ENCODE measurements around the gene PSMD8. TPM values are rescaled to one million over a fixed set of nuclear protein-coding genes. Genes with fewer than 3 reads are reported as not detected.
A peak's percentile ranks its signal among the peaks of the same experiment; 100 is the strongest.
"Not testable (repeated sequence)": the region's sequence is repeated elsewhere in the genome, so short reads cannot be mapped to it uniquely, and the experiment has no call there.

Gene PSMD8
- 100 to 1,000 TPM; 165 to 302 (median 214) TPM for total RNA-seq

DNA sequence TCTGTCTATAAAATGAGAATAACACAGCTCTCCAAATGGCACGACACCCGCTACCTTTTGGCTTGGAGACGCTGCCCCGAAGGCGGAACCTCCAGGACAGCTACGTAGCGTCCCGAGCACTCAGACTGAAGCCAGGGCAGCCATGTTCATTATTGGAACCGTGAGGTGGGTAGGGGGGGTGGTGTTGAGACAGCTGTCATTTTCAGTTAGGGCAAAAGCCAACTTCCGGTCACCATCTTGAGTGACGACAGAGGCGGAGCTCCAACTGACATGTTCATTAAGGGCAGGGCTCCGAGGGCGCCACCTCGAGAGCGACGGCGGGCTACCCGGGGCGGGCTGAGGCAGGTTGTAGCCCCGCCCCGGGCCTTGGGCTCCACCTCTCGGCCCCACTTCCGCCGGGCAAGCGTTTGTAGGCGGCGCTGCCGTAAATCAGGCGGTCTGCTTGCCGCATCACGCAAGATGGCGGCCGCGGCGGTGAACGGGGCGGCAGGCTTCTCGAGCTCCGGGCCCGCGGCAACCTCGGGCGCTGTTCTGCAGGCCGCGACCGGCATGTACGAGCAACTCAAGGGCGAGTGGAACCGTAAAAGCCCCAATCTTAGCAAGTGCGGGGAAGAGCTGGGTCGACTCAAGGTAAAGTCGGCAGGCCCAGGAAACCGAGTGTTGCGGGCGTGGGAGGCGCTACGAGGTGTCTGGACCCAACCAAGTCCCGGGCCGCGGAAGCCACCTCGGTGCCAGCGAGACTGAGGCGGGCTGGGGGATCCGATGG, at the start of gene PSMD8:
Gene PSMD8 (plus strand): TSS at position 240 of the 766 bp plus-strand sequence. CDS start 31 bp downstream, at position 271.
- Histone ChIP-seq H3K4me1 (replicated peaks in 1 of 2) (peaks cover 10 to 11% of the 10 kb centered on the region in 2 donors), H3K4me3 (peak within 1 kb of the TSS; percentile 60 to 89 (median 80)), H3K27ac (peak within 1 kb of the TSS; percentile 94 to 97)
- in situ Hi-C loops (cut with MboI; ENCODE audit: low pct_unique_long_range_greater_than_20kb in 2 of 9, low sequenced_read_pairs in 9 of 9, unreplicated experiment in 9 of 9): loop anchor here in 1 of 9 experiments (25.0 kb wide), 1 partner anchor 462 kb away; the partner anchor contains the start of genes SIPA1L3 and WDR87
- 0 to 15% (median 0%) methylated on average over 1 to 42 of the region's 65 CpGs; no CpG with 5 or more reads in 3 of the 10 experiments for WGBS, 10 experiments
- peak; percentile 90 to 97 (median 95) for ATAC-seq (replicated peaks in 6 of 8)

DNA sequence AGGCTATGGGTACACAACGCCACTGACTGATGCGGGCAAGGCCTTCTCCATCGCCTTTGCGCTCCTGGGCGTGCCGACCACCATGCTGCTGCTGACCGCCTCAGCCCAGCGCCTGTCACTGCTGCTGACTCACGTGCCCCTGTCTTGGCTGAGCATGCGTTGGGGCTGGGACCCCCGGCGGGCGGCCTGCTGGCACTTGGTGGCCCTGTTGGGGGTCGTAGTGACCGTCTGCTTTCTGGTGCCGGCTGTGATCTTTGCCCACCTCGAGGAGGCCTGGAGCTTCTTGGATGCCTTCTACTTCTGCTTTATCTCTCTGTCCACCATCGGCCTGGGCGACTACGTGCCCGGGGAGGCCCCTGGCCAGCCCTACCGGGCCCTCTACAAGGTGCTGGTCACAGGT, 47.8 kb upstream of the PSMD8 start:
- ATAC-seq (replicated peaks in 6 of 8): no peak

DNA sequence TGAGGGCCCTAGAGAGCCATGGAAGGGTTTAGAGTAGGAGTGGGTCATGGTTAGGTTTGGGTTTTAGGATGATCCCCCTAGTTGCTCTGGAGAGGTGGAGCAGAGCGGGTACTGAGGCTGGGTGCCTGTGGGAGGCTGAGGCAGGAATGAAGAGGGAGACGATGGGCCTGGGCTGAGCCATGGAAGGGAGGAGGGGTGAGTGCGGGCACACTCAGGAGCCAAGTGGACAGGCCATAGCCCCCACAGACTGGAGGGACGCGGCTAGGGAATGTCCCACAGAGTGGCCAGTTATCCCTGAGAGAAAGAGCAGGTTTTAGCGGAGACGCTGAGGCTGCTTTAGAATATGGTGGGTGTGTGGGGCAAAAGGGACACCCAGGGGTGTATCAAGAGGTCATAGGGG, 44.7 kb upstream of the PSMD8 start:
- Histone ChIP-seq H3K4me3 (no peak overlapping the region), H3K4me1 (replicated peaks in 1 of 2) (no peaks in the 10 kb centered on the region), H3K27ac (no peak overlapping the region)
- ATAC-seq (replicated peaks in 6 of 8): no peak
- WGBS, 10 experiments: 100% methylated on average over 1 to 3 of the region's 7 CpGs; no CpG with 5 or more reads in 7 of the 10 experiments
- in situ Hi-C loops (cut with MboI; ENCODE audit: low pct_unique_long_range_greater_than_20kb in 2 of 9, low sequenced_read_pairs in 9 of 9, unreplicated experiment in 9 of 9): loop anchor here (10.0 to 25.0 kb wide), 5 partner anchors 92 to 425 kb away; partner anchors contain the start of genes SIPA1L3 (in 3 of the 9) and WDR87 (in 3 of the 9)

More for the DNA sequence above, 47.8 kb upstream of the PSMD8 start:
- Histone ChIP-seq H3K4me1 (replicated peaks in 1 of 2) (no peaks in the 10 kb centered on the region), H3K27ac (no peak overlapping the region), H3K4me3 (no peak overlapping the region)
- in situ Hi-C loops (cut with MboI; ENCODE audit: low pct_unique_long_range_greater_than_20kb in 2 of 9, low sequenced_read_pairs in 9 of 9, unreplicated experiment in 9 of 9): loop anchor here in 8 of 9 experiments (10.0 to 25.0 kb wide), 4 partner anchors 89 to 422 kb away; partner anchors contain the start of genes SIPA1L3 (in 3 of the 8) and WDR87 (in 3 of the 8)
- 81 to 100% (median 93%) methylated on average over 1 to 11 of the region's 22 CpGs; no CpG with 5 or more reads in 6 of the 10 experiments for WGBS, 10 experiments

DNA sequence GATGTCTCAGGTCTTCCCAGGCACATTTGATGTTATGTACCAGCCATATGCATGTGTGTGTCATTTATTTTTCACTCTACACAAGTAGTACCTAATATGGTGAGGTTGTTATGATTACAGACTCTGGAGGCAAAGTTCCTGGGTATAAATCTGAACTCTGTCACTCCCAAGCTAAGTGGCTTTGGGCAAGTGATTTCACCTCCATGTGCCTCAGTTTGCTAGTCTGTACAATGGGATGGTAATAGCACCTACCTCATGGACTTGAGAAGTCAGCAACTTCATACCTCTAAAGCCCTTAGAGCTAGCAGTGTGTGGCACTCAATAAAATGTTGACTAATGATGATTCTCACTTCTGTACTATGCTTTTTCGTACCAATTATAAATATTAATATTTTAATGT, 42.6 kb upstream of the PSMD8 start:
- Histone ChIP-seq H3K4me1 (replicated peaks in 1 of 2) (no peaks in the 10 kb centered on the region), H3K27ac (no peak overlapping the region), H3K4me3 (no peak overlapping the region)
- no peak for ATAC-seq (replicated peaks in 6 of 8)
- 22 to 100% (median 81%) methylated on average over 1 of the region's 1 CpG; no CpG with 5 or more reads in 2 of the 10 experiments for WGBS, 10 experiments
- in situ Hi-C loops (cut with MboI; ENCODE audit: low pct_unique_long_range_greater_than_20kb in 2 of 9, low sequenced_read_pairs in 9 of 9, unreplicated experiment in 9 of 9): loop anchor here (10.0 to 25.0 kb wide), 4 partner anchors 94 to 419 kb away; partner anchors contain the start of genes SIPA1L3 (in 2 of the 9) and WDR87 (in 2 of the 9)

DNA sequence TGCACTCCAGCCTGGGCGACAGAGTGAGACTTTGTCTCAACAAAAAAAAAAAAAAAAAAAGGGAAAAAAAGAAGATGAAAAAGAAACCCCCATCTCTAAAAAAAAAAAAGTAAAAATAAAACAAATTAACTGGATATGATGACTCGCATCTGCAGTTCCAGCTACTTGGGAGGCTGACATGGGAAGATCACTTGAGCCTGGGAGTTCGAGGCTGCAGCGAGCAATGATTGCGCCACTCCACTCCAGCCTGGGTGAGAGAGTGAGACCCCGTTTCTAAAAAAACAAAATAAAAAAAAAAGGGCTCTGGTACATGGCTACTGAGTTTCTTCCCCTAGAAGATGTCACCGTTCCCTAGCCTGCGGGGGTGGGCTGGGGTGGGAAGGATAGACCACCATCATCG, 41.1 kb upstream of the PSMD8 start:
- no peak for ATAC-seq (replicated peaks in 6 of 8)
- in situ Hi-C loops (cut with MboI; ENCODE audit: low pct_unique_long_range_greater_than_20kb in 2 of 9, low sequenced_read_pairs in 9 of 9, unreplicated experiment in 9 of 9): loop anchor here (10.0 to 25.0 kb wide), 4 partner anchors 96 to 421 kb away; partner anchors contain the start of genes SIPA1L3 (in 2 of the 9) and WDR87 (in 2 of the 9)

DNA sequence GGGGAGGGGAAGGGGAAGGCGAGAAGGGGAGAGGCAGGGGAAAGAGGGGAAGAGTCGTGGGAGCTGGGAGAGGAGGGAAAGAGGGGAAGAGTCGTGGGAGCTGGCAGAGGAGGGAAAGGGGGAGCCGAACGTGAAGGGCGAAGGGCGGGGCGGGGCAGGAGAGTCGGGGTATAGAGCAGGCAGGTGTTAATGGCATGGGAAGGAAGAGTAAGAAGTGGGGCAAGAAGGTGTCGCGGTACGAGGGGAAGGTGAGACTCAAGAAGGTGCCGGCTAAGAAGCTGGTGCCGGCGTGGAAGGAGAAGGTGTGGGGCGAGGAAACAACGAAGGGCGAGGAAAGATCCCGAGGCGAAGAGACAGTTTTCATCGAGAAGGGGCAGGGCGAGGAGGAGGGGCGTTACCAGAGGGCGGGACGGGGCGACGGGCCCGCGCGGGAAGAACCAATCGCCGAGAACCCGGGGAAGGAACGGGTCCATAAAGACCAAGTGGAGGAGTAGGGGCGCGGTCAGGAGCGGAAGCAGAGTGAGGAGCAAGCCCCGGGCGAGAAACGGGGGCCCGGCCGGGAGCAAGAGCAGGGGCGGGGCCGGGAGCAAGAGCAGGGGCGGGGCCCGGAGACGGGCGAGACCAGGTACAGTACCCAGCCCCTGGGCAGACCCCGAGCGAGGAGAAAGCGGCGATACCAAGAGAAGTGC, 38.3 kb upstream of the PSMD8 start:
- no CpG with 5 or more reads among the region's 52 CpGs for WGBS, 10 experiments
- H3K4me1 ChIP-seq (replicated peaks in 1 of 2): peaks cover 13 to 14% of the 10 kb centered on the region in 2 donors
- H3K4me3 ChIP-seq: peak overlapping the region; percentile 47 to 71 (median 51)
- peak overlapping the region; percentile 78 to 87 for H3K27ac ChIP-seq
- in situ Hi-C loops (cut with MboI; ENCODE audit: low pct_unique_long_range_greater_than_20kb in 2 of 9, low sequenced_read_pairs in 9 of 9, unreplicated experiment in 9 of 9): loop anchor here (10.0 to 25.0 kb wide), 4 partner anchors 99 to 424 kb away; partner anchors contain the start of genes SIPA1L3 (in 2 of the 9) and WDR87 (in 2 of the 9)
- peak; percentile 74 to 81 (median 76) for ATAC-seq (replicated peaks in 6 of 8)

More for the DNA sequence above, 41.1 kb upstream of the PSMD8 start:
- H3K4me3 ChIP-seq: no peak overlapping the region
- H3K4me1 ChIP-seq (replicated peaks in 1 of 2): no peaks in the 10 kb centered on the region
- WGBS, 10 experiments: 58 to 100% (median 85%) methylated on average over 1 to 9 of the region's 9 CpGs; no CpG with 5 or more reads in 1 of the 10 experiments
- H3K27ac ChIP-seq: no peak overlapping the region

DNA sequence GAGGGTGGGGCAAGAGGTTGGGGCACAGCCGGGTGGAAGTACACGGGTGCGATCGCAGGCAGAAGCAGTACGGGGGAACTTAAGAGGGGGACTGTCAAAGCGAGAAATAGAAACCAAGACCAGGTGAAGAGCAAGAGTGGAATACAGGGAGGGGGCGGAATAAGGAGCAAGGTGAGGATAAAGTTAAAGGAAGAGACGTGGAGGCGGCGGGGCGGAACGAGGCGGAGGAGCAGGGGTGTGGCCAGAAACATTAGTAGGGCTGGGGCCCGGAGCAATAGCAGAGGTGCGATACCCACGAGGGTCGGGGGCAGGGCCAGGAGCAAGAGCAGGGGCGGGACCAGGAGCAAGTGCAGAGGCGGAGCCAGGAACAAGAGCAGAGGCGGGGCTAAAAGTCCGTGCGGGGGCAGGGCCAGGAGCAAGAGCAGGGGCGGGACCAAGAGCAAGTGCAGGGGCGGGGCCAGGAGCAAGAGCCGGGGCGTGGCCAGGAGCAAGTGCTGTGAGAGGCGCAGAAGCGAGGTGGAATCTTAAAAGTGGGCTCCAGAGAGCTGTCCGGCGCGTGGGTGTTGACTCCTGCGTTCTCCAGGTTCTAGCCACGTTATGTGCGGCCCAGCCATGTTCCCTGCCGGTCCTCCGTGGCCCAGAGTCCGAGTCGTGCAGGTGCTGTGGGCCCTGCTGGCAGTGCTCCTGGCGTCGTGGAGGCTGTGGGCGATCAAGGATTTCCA, 37.6 kb upstream of the PSMD8 start:
- in situ Hi-C loops (cut with MboI; ENCODE audit: low pct_unique_long_range_greater_than_20kb in 2 of 9, low sequenced_read_pairs in 9 of 9, unreplicated experiment in 9 of 9): loop anchor here (10.0 to 25.0 kb wide), 4 partner anchors 99 to 424 kb away; partner anchors contain the start of genes SIPA1L3 (in 2 of the 9) and WDR87 (in 2 of the 9)
- peaks cover 13 to 14% of the 10 kb centered on the region in 2 donors for H3K4me1 ChIP-seq (replicated peaks in 1 of 2)
- H3K27ac ChIP-seq: peak overlapping the region; percentile 78 to 87
- H3K4me3 ChIP-seq: peak overlapping the region; percentile 47 to 71 (median 51)
- peak; percentile 58 to 75 (median 66) for ATAC-seq (replicated peaks in 6 of 8)
- WGBS, 10 experiments: 5 to 59% (median 12%) methylated on average over 3 to 14 of the region's 41 CpGs; no CpG with 5 or more reads in 6 of the 10 experiments

DNA sequence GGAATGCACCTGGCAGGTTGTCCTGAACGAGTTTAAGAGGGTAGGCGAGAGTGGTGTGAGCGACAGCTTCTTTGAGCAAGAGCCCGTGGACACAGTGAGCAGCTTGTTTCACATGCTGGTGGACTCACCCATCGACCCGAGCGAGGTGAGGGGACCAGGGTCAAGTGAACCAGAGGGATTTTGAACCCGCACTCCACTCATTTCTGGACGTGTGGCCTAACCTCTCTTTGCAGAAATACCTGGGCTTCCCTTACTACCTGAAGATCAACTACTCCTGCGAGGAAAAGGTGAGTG, 37.1 kb upstream of the PSMD8 start:
- in situ Hi-C loops (cut with MboI; ENCODE audit: low pct_unique_long_range_greater_than_20kb in 2 of 9, low sequenced_read_pairs in 9 of 9, unreplicated experiment in 9 of 9): loop anchor here (10.0 to 25.0 kb wide), 4 partner anchors 100 to 425 kb away; partner anchors contain the start of genes SIPA1L3 (in 2 of the 9) and WDR87 (in 2 of the 9)
- peaks cover 13 to 14% of the 10 kb centered on the region in 2 donors for H3K4me1 ChIP-seq (replicated peaks in 1 of 2)
- no peak overlapping the region for H3K27ac ChIP-seq
- WGBS, 10 experiments: 0 to 77% (median 49%) methylated on average over 1 to 8 of the region's 10 CpGs; no CpG with 5 or more reads in 3 of the 10 experiments
- no peak for ATAC-seq (replicated peaks in 6 of 8)
- H3K4me3 ChIP-seq: peak overlapping the region; percentile 47 to 71 (median 51)

DNA sequence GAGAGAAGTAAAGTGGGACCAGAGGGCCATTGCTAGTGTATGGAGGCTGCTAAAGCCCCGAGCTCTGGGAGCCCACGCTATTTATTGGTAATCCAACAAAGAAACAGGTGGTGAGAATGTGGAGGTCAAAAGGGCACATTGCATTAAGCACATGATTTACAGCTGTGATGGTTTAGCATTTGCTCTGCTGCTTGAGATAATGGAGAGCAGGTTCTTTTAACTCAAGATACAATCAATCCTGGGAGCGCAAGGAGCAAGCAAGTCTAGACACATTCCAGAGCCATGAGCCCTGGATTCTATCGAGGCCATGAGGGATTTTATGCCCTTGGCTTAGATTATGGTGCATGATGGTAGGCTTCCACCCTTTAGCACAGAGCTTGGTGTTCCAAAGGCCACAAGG, 35.4 kb upstream of the PSMD8 start:
- peaks cover 13 to 14% of the 10 kb centered on the region in 2 donors for H3K4me1 ChIP-seq (replicated peaks in 1 of 2)
- ATAC-seq (replicated peaks in 6 of 8): not testable (repeated sequence)
- 0 to 90% (median 0%) methylated on average over 1 to 3 of the region's 4 CpGs; no CpG with 5 or more reads in 3 of the 10 experiments for WGBS, 10 experiments
- in situ Hi-C loops (cut with MboI; ENCODE audit: low pct_unique_long_range_greater_than_20kb in 2 of 9, low sequenced_read_pairs in 9 of 9, unreplicated experiment in 9 of 9): loop anchor here (10.0 to 25.0 kb wide), 4 partner anchors 102 to 427 kb away; partner anchors contain the start of genes SIPA1L3 (in 2 of the 9) and WDR87 (in 2 of the 9)
- peak overlapping the region in 1 of 2 donors; percentile 28 for H3K27ac ChIP-seq
- H3K4me3 ChIP-seq: peak overlapping the region in 1 of 5 donors; percentile 8

DNA sequence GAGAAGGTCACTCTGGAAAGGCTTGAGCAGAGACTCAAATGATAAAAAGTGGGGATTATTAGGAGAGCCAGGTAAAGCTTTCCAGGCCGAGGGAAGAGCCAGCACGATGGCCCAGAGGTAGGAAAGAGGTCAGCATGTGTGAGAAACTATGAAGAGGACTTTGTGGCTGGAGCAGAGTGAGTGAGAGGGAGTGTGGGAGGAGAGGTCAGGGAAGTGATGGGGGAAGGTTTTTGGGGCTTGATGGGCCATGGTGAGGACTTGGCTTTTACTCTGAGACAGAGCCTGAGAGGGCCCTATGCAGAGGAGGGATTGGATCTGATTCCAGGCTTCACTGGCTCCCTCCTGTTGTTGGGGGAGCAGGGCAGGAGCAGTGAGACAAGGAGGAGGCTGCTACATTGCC, 33.4 kb upstream of the PSMD8 start:
- ATAC-seq (replicated peaks in 6 of 8): no peak
- whole genome bisulfite sequencing, 10 experiments: 64 to 100% (median 100%) methylated on average over 1 to 2 of the region's 2 CpGs; no CpG with 5 or more reads in 5 of the 10 experiments
- Histone ChIP-seq H3K27ac (no peak overlapping the region), H3K4me3 (no peak overlapping the region), H3K4me1 (replicated peaks in 1 of 2) (peaks cover 13 to 14% of the 10 kb centered on the region in 2 donors)
- in situ Hi-C loops (cut with MboI; ENCODE audit: low pct_unique_long_range_greater_than_20kb in 2 of 9, low sequenced_read_pairs in 9 of 9, unreplicated experiment in 9 of 9): loop anchor here in 8 of 9 experiments (25.0 kb wide), 3 partner anchors 104 to 429 kb away; partner anchors contain the start of genes SIPA1L3 (in 2 of the 8) and WDR87 (in 2 of the 8)

DNA sequence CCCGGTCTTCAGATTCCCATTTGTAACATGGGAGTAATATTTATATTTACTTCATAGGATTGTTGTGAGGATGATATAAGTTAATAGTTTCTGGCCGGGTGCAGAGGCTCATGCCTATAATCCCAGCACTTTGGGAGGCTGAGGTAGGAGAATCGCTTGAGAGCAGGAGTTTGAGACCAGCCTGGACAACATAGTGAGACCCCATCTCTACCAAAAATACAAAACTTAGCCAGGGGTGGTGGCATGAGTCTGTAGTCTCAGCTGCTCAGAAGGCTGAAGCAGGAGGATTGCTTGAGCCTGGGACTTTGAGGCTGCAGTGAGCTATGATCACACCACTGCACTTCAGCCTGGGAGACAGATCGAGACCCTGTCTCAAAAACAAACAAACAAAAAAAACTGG, 27.5 kb upstream of the PSMD8 start:
- Histone ChIP-seq H3K4me3 (no peak overlapping the region), H3K4me1 (replicated peaks in 1 of 2) (no peaks in the 10 kb centered on the region), H3K27ac (no peak overlapping the region)
- WGBS, 10 experiments: 51 to 96% (median 83%) methylated on average over 1 to 4 of the region's 4 CpGs; no CpG with 5 or more reads in 3 of the 10 experiments
- in situ Hi-C loops (cut with MboI; ENCODE audit: low pct_unique_long_range_greater_than_20kb in 2 of 9, low sequenced_read_pairs in 9 of 9, unreplicated experiment in 9 of 9): loop anchor here in 8 of 9 experiments (25.0 kb wide), 3 partner anchors 110 to 435 kb away; partner anchors contain the start of genes SIPA1L3 (in 2 of the 8) and WDR87 (in 2 of the 8)
- ATAC-seq (replicated peaks in 6 of 8): no peak
